Fibroblast of lung (primary cell): ENCODE results near the gene CDCP2. TPM values are rescaled to one million over a fixed set of nuclear protein-coding genes. Genes with fewer than 3 reads are reported as not detected.

Experiments used
- DNase-seq, 2 donors: peaks; one replicate each; pipeline versions ENCODE4 v3.0.0 to v3.0.0-alpha.2; 2010; ENCODE audit warnings: low read depth in 2 of 2
- H2AFZ ChIP-seq: 2 replicates; pipeline ENCODE4 v1.5.1; 2012; ENCODE audit warnings: low read length, control low read depth, inconsistent platforms
- H3K27ac ChIP-seq: 2 replicates; pipeline ENCODE4 v1.5.1; 2011; ENCODE audit warnings: low read length, control low read depth; ENCODE audit not compliant: insufficient read depth
- H3K27me3 ChIP-seq: 2 replicates; pipeline ENCODE4 v1.5.1; 2011; ENCODE audit warnings: mild to moderate bottlenecking, low read length; ENCODE audit not compliant: control insufficient read depth, insufficient read depth
- H3K36me3 ChIP-seq: 2 replicates; pipeline ENCODE4 v1.5.1; 2011; ENCODE audit warnings: low read length; ENCODE audit not compliant: control insufficient read depth, insufficient read depth
- H3K4me1 ChIP-seq: 2 replicates; pipeline ENCODE4 v1.5.1; 2011; ENCODE audit warnings: low read length; ENCODE audit not compliant: control insufficient read depth, insufficient read depth; ENCODE audit errors: extremely low read depth
- H3K4me2 ChIP-seq: 2 replicates; pipeline ENCODE4 v1.5.1; 2011; ENCODE audit warnings: low read length, control low read depth; ENCODE audit not compliant: insufficient read depth; ENCODE audit errors: extremely low read depth
- H3K4me3 ChIP-seq, 4 experiments: fragments of 200-600 bp in 1 of 4; sonication (generic) in 1 of 4; replicated peaks in 1 of 4; 2 replicates each; pipeline ENCODE4 v1.5.1; 2011 to 2016; ENCODE audit warnings: low read length in 4 of 4, low read depth in 3 of 4, mild to moderate bottlenecking in 3 of 4, control low read depth in 2 of 4, inconsistent platforms in 1 of 4, mixed read lengths in 1 of 4; ENCODE audit not compliant: insufficient read depth in 1 of 4; ENCODE audit errors: control extremely low read depth in 1 of 4
- H3K79me2 ChIP-seq: 2 replicates; pipeline ENCODE4 v1.5.1; 2012; ENCODE audit warnings: mild to moderate bottlenecking, low read length, inconsistent platforms; ENCODE audit not compliant: control insufficient read depth, insufficient read depth
- H3K9ac ChIP-seq: 2 replicates; pipeline ENCODE4 v1.5.1; 2011; ENCODE audit warnings: mild to moderate bottlenecking, low read length, control low read depth; ENCODE audit not compliant: insufficient read depth
- H3K9me3 ChIP-seq: 2 replicates; pipeline ENCODE4 v1.5.1; 2012; ENCODE audit warnings: low read depth, low read length; ENCODE audit not compliant: control insufficient read depth, insufficient read depth
- H4K20me1 ChIP-seq: 2 replicates; pipeline ENCODE4 v1.5.1; 2011; ENCODE audit warnings: low read length; ENCODE audit not compliant: control insufficient read depth, insufficient read depth; ENCODE audit errors: extremely low read depth
- CTCF ChIP-seq, 2 donors: IDR thresholded peaks in 1 of 2; conservative IDR thresholded peaks in 1 of 2; 1 replicate in 1 of 2; 2 replicates in 1 of 2; pipeline ENCODE4 v1.5.1; 2011 to 2012; ENCODE audit warnings: low read length in 2 of 2, control low read depth in 1 of 2, inconsistent platforms in 1 of 2, low read depth in 1 of 2, mild to moderate bottlenecking in 1 of 2
- EZH2 ChIP-seq: IDR thresholded peaks from 2 replicates; pipeline ENCODE4 v1.5.1; 2012; ENCODE audit warnings: low read length, control low read depth, mild to moderate bottlenecking; ENCODE audit errors: missing control alignments
- polyA plus RNA-seq, 2 donors: library from polyadenylated mRNA; depleted of rRNA in 1 of 2; stranded (reverse) in 1 of 2; unstranded in 1 of 2; fragments of >200 nt; gene quantifications; 2 replicates each; pipeline ENCODE4 v1.2.1, GENCODE V29; 2011 to 2012; ENCODE audit warnings: missing spikeins in 1 of 2
- total RNA-seq: library from RNA; depleted of rRNA; stranded (reverse); fragments of >200 nt; gene quantifications from 2 replicates; pipeline ENCODE4 v1.2.1, GENCODE V29; 2014

CDCP2 gene
- total and polyA plus RNA-seq, 2 donors (not counting 1 experiment from before 2014, with no cell fraction given), result not detected

- H3K36me3 ChIP-seq, result no peaks in the 10 kb centered on the region
- H3K9ac ChIP-seq, result no peak overlapping the region
- peak overlapping the region in 1 of 4 experiments; percentile 19 for H3K4me3 ChIP-seq
- H3K27me3 ChIP-seq, result no peaks in the 10 kb centered on the region
- peak overlapping the region; percentile 89 for H2AFZ ChIP-seq
- peak in 1 of 2 donors; percentile 46 for DNase-seq
- TF ChIP-seq CTCF (conservative IDR thresholded peaks at IDR 0.05 in 1 of 2, IDR thresholded peaks at IDR 0.05 in 1 of 2; ENCODE audit: low read depth in 1 of 2, low read length in 2 of 2) (no peak), EZH2 (no peak)
- H3K9me3 ChIP-seq, result no peaks in the 10 kb centered on the region
- H3K27ac ChIP-seq, result no peak overlapping the region
- H3K4me2 ChIP-seq, result peak overlapping the region; percentile 58
- H3K79me2 ChIP-seq, result no peaks in the 10 kb centered on the region
- peaks cover 9% of the 10 kb centered on the region for H3K4me1 ChIP-seq
- no peaks in the 10 kb centered on the region for H4K20me1 ChIP-seq
These were observed 31.9 kb downstream of the CDCP2 start for GRCh38 chr1:54120698-54121481.

DNA sequence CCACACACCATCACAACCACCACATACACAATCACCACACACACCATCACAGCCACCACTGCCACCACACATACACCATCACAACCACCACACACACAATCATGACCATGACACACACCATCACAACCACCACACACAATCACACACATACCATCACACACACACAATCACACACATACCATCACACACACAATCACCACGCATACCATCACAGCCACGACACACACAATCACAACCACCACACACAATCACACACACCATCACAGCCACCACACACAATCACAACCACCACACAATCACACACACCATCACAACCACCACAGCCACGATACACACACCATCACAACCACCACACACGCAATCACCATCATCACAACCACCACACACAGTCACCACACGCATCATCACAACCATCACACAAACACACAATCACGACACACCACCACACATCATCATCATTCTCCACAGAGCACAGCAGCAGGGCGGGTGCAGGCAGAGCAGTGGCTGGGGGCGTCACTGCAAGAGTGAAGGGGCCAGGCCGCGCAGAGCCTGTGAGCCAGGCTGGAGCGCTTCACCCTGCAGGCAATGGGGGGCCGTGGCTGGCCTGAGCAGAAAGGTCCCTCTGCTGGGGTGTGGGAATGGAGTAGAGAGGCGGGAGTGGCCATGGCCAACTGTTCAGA lies 32.6 kb downstream of the CDCP2 start:
- Histone ChIP-seq H3K27ac (no peak overlapping the region), H3K27me3 (no peaks in the 10 kb centered on the region), H4K20me1 (no peaks in the 10 kb centered on the region), H3K79me2 (no peaks in the 10 kb centered on the region), H3K9ac (no peak overlapping the region), H3K36me3 (no peaks in the 10 kb centered on the region), H3K9me3 (no peaks in the 10 kb centered on the region), H2AFZ (no peak overlapping the region), H3K4me2 (no peak overlapping the region), H3K4me3 (no peak overlapping the region), H3K4me1 (peaks cover 9% of the 10 kb centered on the region)
- TF ChIP-seq CTCF (conservative IDR thresholded peaks at IDR 0.05 in 1 of 2, IDR thresholded peaks at IDR 0.05 in 1 of 2; ENCODE audit: low read depth in 1 of 2, low read length in 2 of 2) (no peak), EZH2 (no peak)
- no peak for DNase-seq

GRCh38 chr1:54118704-54119103 lies 34.1 kb downstream of the CDCP2 start:
- Histone ChIP-seq H3K9me3 (no peaks in the 10 kb centered on the region), H4K20me1 (no peaks in the 10 kb centered on the region), H3K9ac (no peak overlapping the region), H3K27me3 (no peaks in the 10 kb centered on the region), H3K27ac (no peak overlapping the region), H3K4me3 (no peak overlapping the region), H3K79me2 (no peaks in the 10 kb centered on the region), H3K4me2 (no peak overlapping the region), H3K36me3 (no peaks in the 10 kb centered on the region), H2AFZ (no peak overlapping the region), H3K4me1 (peaks cover 9% of the 10 kb centered on the region)
- no peak for TF ChIP-seq CTCF (conservative IDR thresholded peaks at IDR 0.05 in 1 of 2, IDR thresholded peaks at IDR 0.05 in 1 of 2; ENCODE audit: low read depth in 1 of 2, low read length in 2 of 2)
- no peak for TF ChIP-seq EZH2
- DNase-seq, result peak; percentile 37 to 93
